Ascending aorta (tissue), 2 donors: ENCODE results near the gene TMED3. TPM values are rescaled to one million over a fixed set of nuclear protein-coding genes. Genes with fewer than 3 reads are reported as not detected.

ENCODE experiments used
- DNase-seq, 2 donors: peaks; one replicate each; pipeline ENCODE4 v3.0.0-alpha.2; 2019; ENCODE audit warnings: low spot score in 2 of 2
- H3K27ac ChIP-seq, 2 donors: fragments of 200-600 bp; sonication (generic); one replicate each; pipeline ENCODE4 v1.5.1; 2016 to 2017; ENCODE audit warnings: mild to moderate bottlenecking in 1 of 2
- H3K27me3 ChIP-seq: fragments of 200-600 bp; sonication (generic); one replicate; pipeline ENCODE4 v1.5.1; 2017
- H3K36me3 ChIP-seq, 2 donors: fragments of 200-600 bp; sonication (generic); one replicate each; pipeline ENCODE4 v1.5.1; 2016
- H3K4me1 ChIP-seq, 2 donors: fragments of 200-600 bp; sonication (generic); one replicate each; pipeline ENCODE4 v1.5.1; 2016 to 2017; ENCODE audit warnings: mild to moderate bottlenecking in 1 of 2
- H3K4me3 ChIP-seq, 2 donors: fragments of 200-600 bp; sonication (generic); one replicate each; pipeline ENCODE4 v1.5.1; 2016 to 2017; ENCODE audit warnings: mild to moderate bottlenecking in 1 of 2
- H3K9me3 ChIP-seq, 2 donors: fragments of 200-600 bp; sonication (generic); one replicate each; pipeline ENCODE4 v1.5.1; 2016
- intact Hi-C: fragments of 100-400 bp; cut with DNase I; formaldehyde crosslinking; loops from one replicate; pipeline ENCODE4 v1.15.1; 2023
- total RNA-seq: library from RNA; depleted of rRNA; stranded (reverse); fragments of >200 nt; gene quantifications from one replicate; pipeline ENCODE4 v1.1.0, GENCODE V29; 2016
- TF ChIP-seq, protein P1 (sequence below), 3 experiments: fragments of 200-600 bp in 2 of 3; fragments of 450-650 bp in 1 of 3; sonication (generic) in 2 of 3; IDR thresholded peaks; one replicate each; pipeline ENCODE4 v1.5.1; 2016 to 2019; ENCODE audit warnings: antibody characterized with exemption in 3 of 3, mild to moderate bottlenecking in 1 of 3, moderate library complexity in 1 of 3

The TMED3 gene
- total RNA-seq, 1 donor from 2014 or later: 83.7 TPM

DNA sequence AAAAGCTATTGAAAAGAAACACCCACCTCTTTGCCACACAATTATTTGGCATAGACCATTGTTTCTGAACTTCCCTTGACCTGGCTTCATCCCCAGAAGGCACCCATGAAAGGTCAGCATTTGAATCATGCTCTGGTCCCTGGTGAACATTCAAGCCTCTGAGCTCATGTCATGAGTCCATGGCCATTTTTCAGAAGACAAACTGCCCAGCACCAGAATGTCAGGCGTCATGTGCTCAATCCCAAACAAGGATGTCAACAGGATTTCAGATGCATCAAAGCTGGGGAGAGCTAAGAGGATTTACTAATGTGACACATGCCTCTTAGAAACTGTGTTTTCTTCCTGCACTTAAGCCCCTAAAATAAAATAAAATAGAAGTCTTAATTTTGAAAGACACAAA is 41.3 kb downstream of the TMED3 start:
- Histone ChIP-seq H3K9me3 (no peaks in the 10 kb centered on the region), H3K4me3 (no peak overlapping the region), H3K27me3 (no peaks in the 10 kb centered on the region), H3K27ac (no peak overlapping the region), H3K4me1 (no peaks in the 10 kb centered on the region), H3K36me3 (no peaks in the 10 kb centered on the region)
- TF ChIP-seq, protein P1, sequence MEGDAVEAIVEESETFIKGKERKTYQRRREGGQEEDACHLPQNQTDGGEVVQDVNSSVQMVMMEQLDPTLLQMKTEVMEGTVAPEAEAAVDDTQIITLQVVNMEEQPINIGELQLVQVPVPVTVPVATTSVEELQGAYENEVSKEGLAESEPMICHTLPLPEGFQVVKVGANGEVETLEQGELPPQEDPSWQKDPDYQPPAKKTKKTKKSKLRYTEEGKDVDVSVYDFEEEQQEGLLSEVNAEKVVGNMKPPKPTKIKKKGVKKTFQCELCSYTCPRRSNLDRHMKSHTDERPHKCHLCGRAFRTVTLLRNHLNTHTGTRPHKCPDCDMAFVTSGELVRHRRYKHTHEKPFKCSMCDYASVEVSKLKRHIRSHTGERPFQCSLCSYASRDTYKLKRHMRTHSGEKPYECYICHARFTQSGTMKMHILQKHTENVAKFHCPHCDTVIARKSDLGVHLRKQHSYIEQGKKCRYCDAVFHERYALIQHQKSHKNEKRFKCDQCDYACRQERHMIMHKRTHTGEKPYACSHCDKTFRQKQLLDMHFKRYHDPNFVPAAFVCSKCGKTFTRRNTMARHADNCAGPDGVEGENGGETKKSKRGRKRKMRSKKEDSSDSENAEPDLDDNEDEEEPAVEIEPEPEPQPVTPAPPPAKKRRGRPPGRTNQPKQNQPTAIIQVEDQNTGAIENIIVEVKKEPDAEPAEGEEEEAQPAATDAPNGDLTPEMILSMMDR (IDR thresholded peaks at IDR 0.05): no peak
- intact Hi-C loops: no loop called here
- no peak for DNase-seq

DNA sequence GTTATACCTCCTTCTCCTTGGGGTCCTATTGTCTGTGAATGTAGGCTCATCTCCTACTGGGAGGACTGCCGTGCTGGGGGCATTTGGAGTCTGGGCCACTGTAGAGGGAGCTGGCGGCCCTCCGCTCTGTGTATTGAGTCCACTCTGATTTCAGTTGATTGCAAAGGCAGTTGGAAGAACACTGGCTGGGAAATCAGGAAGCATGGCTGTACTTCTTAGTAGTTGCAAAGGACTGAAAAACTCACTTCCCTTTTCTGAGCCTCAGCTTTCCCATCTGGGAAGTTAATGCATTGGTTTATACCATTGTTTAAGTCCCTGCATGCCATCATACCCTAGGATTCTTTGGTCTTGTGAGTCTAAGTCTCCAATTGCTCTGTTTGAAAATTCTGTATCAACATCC is 46.7 kb downstream of the TMED3 start:
- Histone ChIP-seq H3K36me3 (no peaks in the 10 kb centered on the region), H3K27ac (no peak overlapping the region), H3K4me3 (no peak overlapping the region), H3K27me3 (no peaks in the 10 kb centered on the region), H3K9me3 (no peaks in the 10 kb centered on the region), H3K4me1 (no peaks in the 10 kb centered on the region)
- DNase-seq: no peak
- TF ChIP-seq, protein P1 (IDR thresholded peaks at IDR 0.05): no peak
- intact Hi-C loops: no loop called here

DNA sequence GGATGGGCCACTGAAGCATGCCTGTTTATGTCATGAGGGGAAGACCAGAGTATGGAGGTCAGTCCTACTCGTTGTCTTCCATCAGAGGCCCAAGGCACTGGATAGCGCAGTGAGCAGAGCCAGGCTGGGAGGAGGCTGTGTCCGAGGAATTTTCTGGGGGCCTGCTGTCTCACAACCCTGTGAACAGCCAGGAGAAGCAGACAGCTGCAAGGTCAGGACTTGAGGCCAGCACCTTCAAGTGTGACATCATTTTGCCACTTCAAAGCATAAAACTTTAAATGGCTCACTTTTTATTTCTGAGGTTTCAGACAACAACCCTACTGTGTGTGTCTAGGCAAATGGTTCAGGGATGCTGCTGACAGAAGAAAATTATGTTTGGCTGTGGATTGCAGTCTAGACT is 47.2 kb downstream of the TMED3 start:
- no peak overlapping the region for H3K4me3 ChIP-seq
- H3K36me3 ChIP-seq: no peaks in the 10 kb centered on the region
- H3K9me3 ChIP-seq: no peaks in the 10 kb centered on the region
- intact Hi-C loops: no loop called here
- H3K27ac ChIP-seq: no peak overlapping the region
- DNase-seq: no peak
- TF ChIP-seq, protein P1 (IDR thresholded peaks at IDR 0.05): no peak
- H3K27me3 ChIP-seq: no peaks in the 10 kb centered on the region
- no peaks in the 10 kb centered on the region for H3K4me1 ChIP-seq

DNA sequence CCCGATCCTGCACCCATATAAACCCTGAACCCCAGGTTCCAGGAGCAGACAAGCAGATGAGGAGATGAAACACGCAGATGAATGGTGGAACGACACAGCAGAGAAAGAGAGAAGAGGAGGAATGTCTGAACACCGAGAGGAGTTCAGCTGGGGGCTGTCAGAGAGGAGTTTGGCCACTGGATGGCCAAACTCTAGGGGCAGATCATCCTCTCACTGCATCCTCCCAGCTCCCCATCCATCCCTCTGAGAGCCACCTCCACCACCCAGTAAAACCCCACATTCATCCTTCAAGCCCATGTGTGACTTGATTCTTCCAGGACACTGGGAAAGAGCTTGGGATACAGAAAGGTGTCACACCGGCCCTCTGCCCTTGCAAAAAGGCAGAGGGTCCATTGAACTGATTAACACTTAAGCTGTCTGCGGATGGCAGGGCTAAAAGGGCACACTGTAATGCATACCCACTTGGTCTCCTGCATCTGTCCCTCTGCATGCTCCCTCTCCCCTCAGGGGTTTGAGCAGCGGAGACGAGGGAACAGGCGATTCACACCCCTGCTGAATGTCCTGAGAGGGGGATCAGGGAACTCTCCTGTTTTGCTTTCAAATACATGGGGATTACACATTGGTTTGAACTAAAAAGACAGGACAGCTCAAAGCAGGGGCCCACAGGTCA is 53.8 kb downstream of the TMED3 start:
- H3K27ac ChIP-seq: no peak overlapping the region
- H3K27me3 ChIP-seq: no peaks in the 10 kb centered on the region
- no peaks in the 10 kb centered on the region for H3K4me1 ChIP-seq
- H3K4me3 ChIP-seq: no peak overlapping the region
- no peaks in the 10 kb centered on the region for H3K9me3 ChIP-seq
- TF ChIP-seq, protein P1 (IDR thresholded peaks at IDR 0.05): no peak
- no peak for DNase-seq
- intact Hi-C loops: no loop called here
- no peaks in the 10 kb centered on the region for H3K36me3 ChIP-seq

DNA sequence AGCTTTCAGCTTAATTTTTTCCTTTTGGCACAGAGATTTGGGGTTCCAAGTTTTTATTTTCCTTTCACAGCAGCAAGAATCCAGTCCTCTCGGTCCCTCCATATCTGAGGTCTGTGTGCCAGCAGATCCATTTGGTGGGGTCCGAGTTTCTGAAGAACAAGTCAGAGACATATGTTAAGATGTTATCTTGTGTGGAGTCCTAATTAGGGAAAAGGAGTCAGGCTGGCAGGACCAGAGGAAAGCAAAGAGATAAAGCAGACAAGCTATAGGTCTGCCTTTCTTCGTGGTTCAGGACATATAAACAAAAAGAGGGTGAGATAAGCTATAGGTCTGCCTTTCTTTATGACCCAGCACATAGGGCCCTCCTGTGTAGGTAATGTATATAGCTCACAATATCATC is 54.9 kb downstream of the TMED3 start:
- Histone ChIP-seq H3K36me3 (no peaks in the 10 kb centered on the region), H3K9me3 (no peaks in the 10 kb centered on the region), H3K27ac (no peak overlapping the region), H3K4me3 (no peak overlapping the region), H3K4me1 (no peaks in the 10 kb centered on the region), H3K27me3 (no peaks in the 10 kb centered on the region)
- intact Hi-C loops: no loop called here
- DNase-seq: no peak
- TF ChIP-seq, protein P1 (IDR thresholded peaks at IDR 0.05): no peak

DNA sequence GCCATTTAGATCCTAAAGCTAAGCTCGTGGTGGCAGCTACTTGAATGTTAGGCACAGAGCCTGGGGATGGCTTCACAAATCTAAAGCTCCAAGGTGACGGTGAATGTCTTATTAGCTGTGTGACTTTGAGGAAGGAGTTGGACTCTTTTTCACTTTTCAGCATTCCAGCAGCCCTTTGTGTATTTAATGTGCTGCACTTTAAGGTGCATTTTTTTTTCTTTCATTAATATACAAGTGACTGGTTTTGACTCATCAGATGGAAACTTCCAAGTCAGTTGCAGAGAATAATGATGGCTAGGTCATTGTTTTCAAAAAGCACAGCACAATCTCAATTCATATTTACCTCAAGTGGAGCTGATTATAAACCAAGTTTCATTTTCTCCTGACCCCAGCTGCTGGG is 55.8 kb downstream of the TMED3 start:
- no peak for DNase-seq
- Histone ChIP-seq H3K4me3 (no peak overlapping the region), H3K27me3 (no peaks in the 10 kb centered on the region), H3K4me1 (no peaks in the 10 kb centered on the region), H3K9me3 (no peaks in the 10 kb centered on the region), H3K36me3 (no peaks in the 10 kb centered on the region), H3K27ac (no peak overlapping the region)
- TF ChIP-seq, protein P1 (IDR thresholded peaks at IDR 0.05): no peak
- intact Hi-C loops: no loop called here
